B cell (primary cell): ENCODE results near the gene GABPB1. TPM values are rescaled to one million over a fixed set of nuclear protein-coding genes. Genes with fewer than 3 reads are reported as not detected.
"Not testable (repeated sequence)": the region's sequence is repeated elsewhere in the genome, so short reads cannot be mapped to it uniquely, and the experiment has no call there.

Experiments
- ATAC-seq: fragments of 200-7000 bp; cut with Tn5 transposase; one replicate; pipeline ENCODE4 v1.10.0; 2021; ENCODE audit warnings: low read depth, mild to moderate bottlenecking, moderate number of reproducible peaks, moderate library complexity
- CTCF ChIA-PET: fragments of 350-600 bp; sonication (Branson Sonifier 250); formaldehyde crosslinking; loops from one replicate; lab custom pipeline; 2021; ENCODE audit warnings: antibody characterized with exemption, inconsistent platforms; lab: Charles Lee
- POLR2A ChIA-PET: fragments of 350-600 bp; sonication (Branson Sonifier 250); formaldehyde crosslinking; loops from one replicate; lab custom pipeline; 2021; ENCODE audit warnings: antibody characterized with exemption; lab: Charles Lee
- DNase-seq: peaks from one replicate; pipeline ENCODE4 v3.0.0; 2013
- H2AFZ ChIP-seq: 2 replicates; pipeline ENCODE4 v1.6.1; 2012; ENCODE audit warnings: mild to moderate bottlenecking, low read depth, low read length; ENCODE audit not compliant: insufficient read depth, poor library complexity, severe bottlenecking
- H3K27ac ChIP-seq, 2 donors: 1 replicate in 1 of 2; 2 replicates in 1 of 2; pipeline ENCODE4 v1.5.1; 2012 to 2013; ENCODE audit warnings: low read length in 2 of 2, mild to moderate bottlenecking in 2 of 2, moderate library complexity in 1 of 2
- H3K27me3 ChIP-seq, 4 experiments: fragments of 200-600 bp in 1 of 4; sonication (generic) in 1 of 4; replicated peaks in 1 of 4; 1 replicate in 2 of 4; 2 replicates in 2 of 4; pipeline versions ENCODE4 v1.6.1 to v1.7.0; 2013 to 2016; ENCODE audit warnings: low read length in 3 of 4, mild to moderate bottlenecking in 2 of 4, mixed read lengths in 1 of 4, moderate library complexity in 1 of 4; ENCODE audit not compliant: insufficient read depth in 4 of 4, control insufficient read depth in 3 of 4; ENCODE audit errors: control extremely low read depth in 1 of 4
- H3K36me3 ChIP-seq, 2 experiments: replicated peaks in 1 of 2; 1 replicate in 1 of 2; 2 replicates in 1 of 2; pipeline versions ENCODE4 v1.6.1 to v1.7.1; 2013; ENCODE audit warnings: low read length in 1 of 2; ENCODE audit not compliant: insufficient read depth in 2 of 2, control insufficient read depth in 1 of 2; ENCODE audit errors: control extremely low read depth in 1 of 2, extremely low read depth in 1 of 2
- H3K4me1 ChIP-seq, 2 donors: fragments of 200-600 bp in 1 of 2; sonication (generic) in 1 of 2; 1 replicate in 1 of 2; 2 replicates in 1 of 2; pipeline versions ENCODE4 v1.5.1 to v1.6.1; 2013 to 2017; ENCODE audit warnings: low read length in 2 of 2; ENCODE audit not compliant: control insufficient read depth in 2 of 2, insufficient read depth in 2 of 2
- H3K4me2 ChIP-seq: replicated peaks from 2 replicates; pipeline ENCODE3; 2012; ENCODE audit warnings: mild to moderate bottlenecking, low read depth, low read length; ENCODE audit not compliant: poor library complexity, severe bottlenecking
- H3K4me3 ChIP-seq, 5 experiments: fragments of 200-600 bp in 1 of 5; sonication (generic) in 1 of 5; 1 replicate in 3 of 5; 2 replicates in 2 of 5; pipeline versions ENCODE4 v1.5.1 to v1.7.0; 2011 to 2016; ENCODE audit warnings: low read length in 4 of 5, mild to moderate bottlenecking in 4 of 5, low read depth in 2 of 5, control low read depth in 1 of 5, moderate library complexity in 1 of 5; ENCODE audit not compliant: insufficient read depth in 1 of 5; ENCODE audit errors: control extremely low read depth in 1 of 5, extremely low read depth in 1 of 5
- H3K79me2 ChIP-seq: fragments of 200-600 bp; sonication (generic); one replicate; pipeline ENCODE4 v1.6.0; 2016; ENCODE audit warnings: low read length; ENCODE audit not compliant: control insufficient read depth, insufficient read depth
- H3K9ac ChIP-seq: fragments of 200-600 bp; sonication (generic); 2 replicates; pipeline ENCODE4 v1.6.1; 2017; ENCODE audit warnings: mild to moderate bottlenecking, low read length, moderate library complexity
- H3K9me3 ChIP-seq, 3 donors: one replicate each; pipeline versions ENCODE4 v1.6.1 to v1.7.1; 2013; ENCODE audit warnings: low read length in 2 of 3; ENCODE audit not compliant: control insufficient read depth in 2 of 3, insufficient read depth in 1 of 3; ENCODE audit errors: control extremely low read depth in 1 of 3
- H4K20me1 ChIP-seq: 2 replicates; pipeline ENCODE4 v1.6.0; 2012; ENCODE audit warnings: mild to moderate bottlenecking, low read length; ENCODE audit not compliant: insufficient read depth, control insufficient read depth, poor library complexity, severe bottlenecking
- H3K27ac Mint-ChIP-seq: one replicate; pipeline ENCODE4 v1.8.0; 2021; ENCODE audit warnings: mixed read lengths
- H3K27me3 Mint-ChIP-seq: one replicate; pipeline ENCODE4 v1.8.0; 2021; ENCODE audit warnings: mixed read lengths
- H3K4me1 Mint-ChIP-seq: one replicate; pipeline ENCODE4 v1.8.0; 2021; ENCODE audit warnings: mixed read lengths
- H3K4me3 Mint-ChIP-seq: one replicate; pipeline ENCODE4 v1.8.0; 2021; ENCODE audit warnings: mixed read lengths
- H3K9me3 Mint-ChIP-seq: one replicate; pipeline ENCODE4 v1.8.0; 2022; ENCODE audit warnings: mixed read lengths; ENCODE audit not compliant: insufficient read depth
- EZH2 ChIP-seq: IDR thresholded peaks from 2 replicates; pipeline ENCODE4 v1.6.1; 2012; ENCODE audit warnings: borderline replicate concordance, low read depth, mild to moderate bottlenecking, moderate library complexity, low read length; ENCODE audit not compliant: insufficient read depth, poor library complexity, severe bottlenecking
- WGBS: methylation state at CpG from one replicate; pipeline ENCODE4 v1.1.5; 2013; ENCODE audit warnings: missing lambda C conversion rate; ENCODE audit not compliant: insufficient coverage; 5-methylcytosine and 5-hydroxymethylcytosine counted together
- intact Hi-C: fragments of 100-400 bp; cut with micrococcal nuclease; formaldehyde crosslinking; loops from one replicate; pipeline ENCODE4 v1.10.0; 2022
- polyA minus RNA-seq: library from RNA; depleted of rRNA, polyadenylated mRNA; stranded (reverse); fragments of >200 nt; gene quantifications from 2 replicates; pipeline ENCODE4 v1.2.3, GENCODE V29; 2012
- polyA plus RNA-seq: library from polyadenylated mRNA; depleted of rRNA; stranded (reverse); fragments of >200 nt; gene quantifications from 2 replicates; pipeline ENCODE4 v1.2.3, GENCODE V29; 2012
- total RNA-seq, 2 donors: library from RNA; stranded (reverse); fragments of 120-200 nt in 1 of 2; gene quantifications; 1 replicate in 1 of 2; 2 replicates in 1 of 2; pipeline versions ENCODE4 v1.2.3 to v1.2.4, GENCODE V29; 2013 to 2022
- TF ChIP-seq, protein P1 (sequence below): fragments of 200-600 bp; IDR thresholded peaks from one replicate; pipeline ENCODE4 v1.8.0; 2022; ENCODE audit warnings: antibody characterized with exemption, mild to moderate bottlenecking

The GABPB1 gene
- total RNA-seq (37.1 and 37.3 TPM in 2 replicates), polyA plus RNA-seq (24.1 and 32.8 TPM in 2 replicates), polyA minus RNA-seq (29.5 and 31.3 TPM in 2 replicates)
- 40.9 TPM for total RNA-seq (2013)

DNA sequence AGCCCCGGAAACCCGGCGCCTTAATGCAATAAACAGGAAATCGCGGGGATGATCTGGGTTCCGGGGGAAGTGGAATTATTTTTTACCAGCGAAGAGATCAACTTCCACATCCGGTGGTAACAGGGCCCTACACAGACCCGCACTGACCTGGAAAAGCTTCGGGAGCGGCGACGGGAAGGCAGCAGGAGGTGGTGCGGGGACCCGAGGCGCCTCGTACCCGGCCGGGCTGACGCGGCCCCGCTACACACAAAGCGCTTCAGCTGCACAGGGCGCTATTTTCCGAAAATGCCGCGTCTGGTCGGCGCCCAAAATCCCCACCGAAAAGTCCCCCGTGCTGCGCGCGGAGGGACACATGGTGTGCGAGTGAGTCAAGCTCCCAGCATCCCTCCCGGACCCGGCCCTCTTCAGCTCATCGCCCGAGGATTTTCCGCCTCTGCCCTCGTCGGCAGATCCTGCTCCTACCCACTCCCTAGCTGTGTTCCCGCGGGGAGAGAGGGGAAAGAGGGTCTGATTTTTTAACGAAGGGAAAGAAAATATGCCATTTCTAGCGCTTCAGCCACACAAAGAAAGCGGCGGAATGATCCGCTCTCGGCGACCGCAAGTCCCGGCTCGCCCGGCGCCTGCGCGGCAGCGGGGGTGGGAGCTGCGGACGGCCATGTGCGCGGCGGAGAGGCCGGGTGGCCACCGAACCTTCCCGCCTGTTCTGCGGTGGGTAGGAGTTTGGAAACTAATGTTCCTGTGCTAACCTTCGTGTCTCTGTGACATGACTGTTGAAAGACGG, at the start of gene GABPB1:
Gene GABPB1, minus strand, starts transcription at position 361 of the 781 bp plus-strand sequence. CDS start 45,400 bp downstream, outside the sequence.
- Mint-ChIP-seq H3K4me3 (peak within 1 kb of the TSS; percentile 95), H3K4me1 (peaks cover 60% of the 10 kb centered on the region), H3K27me3 (no peaks in the 10 kb centered on the region), H3K9me3 (no peaks in the 10 kb centered on the region), H3K27ac (peak within 1 kb of the TSS; percentile 98)
- H2AFZ ChIP-seq = peak within 1 kb of the TSS; percentile 95
- under 1% methylated on average over 64 of the region's 70 CpGs for WGBS
- intact Hi-C loops = loop anchor here (1.0 to 10.0 kb wide), 9 partner anchors 69 to 1544 kb away; partner anchors contain the start of genes AP4E1, CEP152, COPS2 and DTWD1
- peak within 1 kb of the TSS; percentile 98 to 99 for H3K27ac ChIP-seq
- CTCF ChIA-PET = interaction anchor here (0.5 to 1.5 kb wide), 4 partner anchors 39 to 150 kb away, joined by 3 to 5 read pairs (median 3); partner anchors contain the start of gene USP8
- no peaks in the 10 kb centered on the region for H4K20me1 ChIP-seq
- peaks cover 0 to 6% of the 10 kb centered on the region in 2 experiments for H3K36me3 ChIP-seq
- H3K4me1 ChIP-seq = peaks cover 44 to 52% of the 10 kb centered on the region in 2 donors
- H3K4me2 ChIP-seq = peak within 1 kb of the TSS; percentile 79
- peak; percentile 99 for DNase-seq
- peaks cover 93% of the 10 kb centered on the region for H3K79me2 ChIP-seq
- peak within 1 kb of the TSS; percentile 84 for H3K9ac ChIP-seq
- POLR2A ChIA-PET = interaction anchor here (0.5 to 3.8 kb wide), 9 partner anchors 16 to 1477 kb away, joined by 4 to 27 read pairs (median 5); partner anchors contain the start of genes DTWD1, EID1, SPPL2A and USP8
- H3K9me3 ChIP-seq = no peaks in the 10 kb centered on the region
- no peaks in the 10 kb centered on the region for H3K27me3 ChIP-seq
- ATAC-seq = peak; percentile 58
- no peak for TF ChIP-seq EZH2
- TF ChIP-seq, protein P1, sequence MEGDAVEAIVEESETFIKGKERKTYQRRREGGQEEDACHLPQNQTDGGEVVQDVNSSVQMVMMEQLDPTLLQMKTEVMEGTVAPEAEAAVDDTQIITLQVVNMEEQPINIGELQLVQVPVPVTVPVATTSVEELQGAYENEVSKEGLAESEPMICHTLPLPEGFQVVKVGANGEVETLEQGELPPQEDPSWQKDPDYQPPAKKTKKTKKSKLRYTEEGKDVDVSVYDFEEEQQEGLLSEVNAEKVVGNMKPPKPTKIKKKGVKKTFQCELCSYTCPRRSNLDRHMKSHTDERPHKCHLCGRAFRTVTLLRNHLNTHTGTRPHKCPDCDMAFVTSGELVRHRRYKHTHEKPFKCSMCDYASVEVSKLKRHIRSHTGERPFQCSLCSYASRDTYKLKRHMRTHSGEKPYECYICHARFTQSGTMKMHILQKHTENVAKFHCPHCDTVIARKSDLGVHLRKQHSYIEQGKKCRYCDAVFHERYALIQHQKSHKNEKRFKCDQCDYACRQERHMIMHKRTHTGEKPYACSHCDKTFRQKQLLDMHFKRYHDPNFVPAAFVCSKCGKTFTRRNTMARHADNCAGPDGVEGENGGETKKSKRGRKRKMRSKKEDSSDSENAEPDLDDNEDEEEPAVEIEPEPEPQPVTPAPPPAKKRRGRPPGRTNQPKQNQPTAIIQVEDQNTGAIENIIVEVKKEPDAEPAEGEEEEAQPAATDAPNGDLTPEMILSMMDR = no peak
- peak within 1 kb of the TSS; percentile 71 to 91 (median 82) for H3K4me3 ChIP-seq

DNA sequence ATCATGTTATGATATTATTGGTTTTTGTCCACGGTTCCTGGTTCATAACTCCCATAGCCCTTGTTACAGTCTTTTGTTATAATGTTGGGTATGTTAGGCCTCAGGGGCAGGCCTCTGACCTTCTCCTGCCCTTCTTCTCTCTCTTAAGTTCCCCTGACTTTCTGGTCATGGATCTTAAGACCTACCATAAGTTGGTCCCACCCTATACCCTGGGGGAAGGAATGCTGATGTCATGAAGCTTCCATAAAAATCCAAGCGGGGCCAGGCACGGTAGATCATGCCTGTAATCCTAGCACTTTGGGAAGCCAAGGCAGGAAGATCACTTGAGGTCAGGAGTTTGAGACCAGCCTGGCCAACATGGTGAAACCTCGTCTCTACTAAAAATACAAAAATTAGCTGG, 36.6 kb upstream of the GABPB1 start:
- H3K36me3 ChIP-seq, H3K4me1 ChIP-seq, H3K9me3 Mint-ChIP-seq, H3K4me1 Mint-ChIP-seq, H3K4me3 ChIP-seq, H3K79me2 ChIP-seq, H3K27me3 Mint-ChIP-seq, H3K9ac ChIP-seq, ATAC-seq, intact Hi-C loops, POLR2A ChIA-PET, CTCF ChIA-PET, H3K27me3 ChIP-seq, H4K20me1 ChIP-seq, H3K4me2 ChIP-seq, H3K9me3 ChIP-seq, H2AFZ ChIP-seq, H3K27ac ChIP-seq, H3K4me3 Mint-ChIP-seq, DNase-seq: not testable (repeated sequence)
- H3K27ac Mint-ChIP-seq = peak overlapping the region; percentile 53
- WGBS = 100% methylated on average over 3 of the region's 4 CpGs
